GM19372 (cell line): ENCODE results near the gene UNC80.

Experiments
- ATAC-seq: cut with Tn5 transposase; IDR thresholded peaks from one replicate; pipeline ENCODE4 v1.9.1; 2021; ENCODE audit warnings: mild to moderate bottlenecking, low read depth, moderate library complexity; ENCODE audit not compliant: unreplicated experiment

The UNC80 gene

DNA sequence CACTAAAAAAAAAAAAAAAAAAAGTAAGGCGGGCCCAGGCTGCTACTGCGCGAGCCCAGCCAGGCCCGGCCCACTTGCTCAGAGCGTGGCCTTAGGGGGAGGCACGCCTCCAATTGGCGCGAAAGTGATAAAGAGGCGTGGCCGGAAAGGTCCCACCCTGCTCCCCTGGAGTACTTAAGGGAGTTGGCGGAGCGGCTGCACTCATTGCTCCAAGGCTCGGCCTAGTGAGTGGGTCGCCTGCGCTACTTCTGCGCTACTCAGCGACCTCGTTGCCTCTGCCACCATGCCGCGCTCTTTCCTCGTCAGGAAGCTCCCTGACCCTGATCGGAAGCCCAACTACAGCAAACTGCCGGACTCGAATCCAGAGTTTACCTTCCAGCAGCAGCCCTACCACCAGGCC lies 36.9 kb downstream of the UNC80 start:
- no peak for ATAC-seq

DNA sequence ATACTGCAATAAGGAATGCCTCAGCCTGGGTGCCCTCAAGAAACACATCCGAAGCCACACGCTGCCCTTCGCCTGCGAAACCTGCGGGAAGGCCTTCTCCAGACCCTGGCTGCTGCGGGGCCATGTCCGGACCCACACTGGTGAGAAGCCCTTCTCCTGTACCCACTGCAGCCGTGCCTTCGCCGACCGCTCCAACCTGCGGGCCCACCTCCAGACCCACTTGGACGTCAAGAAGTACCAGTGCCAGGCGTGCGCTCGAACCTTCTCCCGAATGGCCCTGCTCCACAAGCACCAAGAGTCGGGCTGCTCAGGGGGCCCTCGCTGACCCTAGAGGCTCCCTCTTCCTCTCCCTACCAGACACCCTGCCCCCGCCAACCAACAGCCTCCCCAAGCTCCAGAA lies 37.6 kb downstream of the UNC80 start:
- ATAC-seq, result no peak

DNA sequence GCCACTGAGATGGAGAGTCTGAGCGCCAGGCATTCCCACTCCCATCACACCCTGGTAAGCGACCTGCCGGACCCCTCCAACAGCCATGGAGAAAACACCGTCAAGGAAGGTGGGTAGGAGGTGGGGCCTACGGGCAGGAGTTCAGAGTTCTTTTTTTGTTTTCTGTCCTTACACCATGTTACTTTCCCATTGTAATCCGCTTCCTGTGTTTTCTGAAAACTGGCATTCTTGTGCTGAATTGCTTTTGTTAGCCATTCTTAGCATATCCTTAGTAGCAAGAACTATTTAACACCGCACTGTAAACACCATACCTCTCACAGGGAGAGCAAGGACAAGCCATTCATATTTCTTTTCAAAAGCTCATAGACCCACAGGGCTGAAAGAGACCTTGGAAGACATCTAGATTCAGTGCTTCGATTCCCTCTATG lies 46.2 kb downstream of the UNC80 start:
- ATAC-seq, result no peak

DNA sequence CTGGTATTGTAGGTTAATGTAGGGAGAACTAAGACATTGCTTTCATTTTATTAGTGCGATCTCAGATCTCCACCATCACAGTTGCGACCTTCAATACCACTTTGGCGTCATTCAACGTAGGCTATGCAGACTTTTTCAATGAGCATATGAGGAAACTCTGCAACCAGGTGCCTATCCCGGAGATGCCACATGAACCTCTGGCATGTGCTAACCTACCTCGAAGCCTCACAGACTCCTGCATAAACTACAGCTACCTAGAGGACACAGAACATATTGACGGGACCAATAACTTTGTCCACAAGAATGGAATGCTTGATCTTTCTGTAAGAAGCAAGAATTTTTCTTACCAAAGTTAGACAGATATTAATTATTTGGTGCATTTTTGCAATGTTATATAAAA lies 47.3 kb downstream of the UNC80 start:
- no peak for ATAC-seq

DNA sequence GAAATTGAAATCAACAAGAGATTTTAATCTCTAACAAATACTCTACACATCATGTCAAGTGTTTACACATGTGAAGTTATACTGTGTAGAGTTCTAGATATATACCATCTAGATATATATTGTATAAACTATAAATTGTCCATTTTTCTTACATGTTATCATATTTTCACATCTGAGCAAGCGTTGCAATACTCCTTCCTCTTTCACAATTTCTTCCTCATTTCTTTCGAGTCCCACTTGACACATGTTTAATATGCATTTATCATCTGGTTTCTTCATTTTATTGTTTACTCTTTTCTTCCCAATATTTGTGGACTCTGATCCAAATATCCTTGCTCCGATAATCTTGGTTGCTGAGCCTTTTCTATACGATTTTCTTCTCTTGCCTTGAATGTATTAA lies 50.2 kb downstream of the UNC80 start:
- no peak for ATAC-seq

DNA sequence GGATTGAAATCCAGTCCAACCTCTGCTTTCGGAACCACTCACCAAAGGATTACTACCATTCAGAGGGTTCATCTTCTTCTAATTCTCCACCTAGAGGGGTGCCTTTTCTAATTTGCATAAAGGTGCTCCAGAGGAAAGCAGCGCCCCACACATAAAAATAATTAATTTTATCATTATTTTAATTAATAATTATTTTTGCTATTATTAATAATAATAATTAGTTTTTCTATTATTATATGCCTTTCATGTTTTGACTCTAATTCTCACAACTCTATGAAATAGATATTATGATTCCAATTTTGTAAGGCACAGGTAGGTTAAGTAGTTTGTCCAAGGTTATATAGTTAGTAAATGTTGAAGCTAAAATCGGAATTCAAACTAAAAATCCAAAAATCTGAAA lies 51.9 kb downstream of the UNC80 start:
- ATAC-seq, result no peak

DNA sequence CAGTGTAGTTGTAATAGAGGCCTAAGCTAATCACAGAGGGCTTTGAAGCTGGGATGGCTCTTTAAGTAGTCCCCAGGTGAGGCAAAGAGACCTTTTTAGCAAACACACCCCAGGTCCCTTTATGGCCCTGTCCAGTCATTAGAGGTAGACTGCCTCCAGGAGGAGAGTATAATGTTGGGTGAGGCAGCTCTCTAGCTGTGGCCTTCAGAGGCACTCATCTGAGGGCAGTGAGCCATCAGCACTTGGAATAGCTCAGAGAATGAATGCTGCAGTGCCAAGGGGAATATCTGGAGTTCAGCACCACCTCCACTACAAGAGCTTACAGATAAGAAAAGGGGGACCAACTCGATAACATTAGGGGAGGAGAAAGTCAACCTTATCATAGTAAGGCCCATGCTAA lies 52.8 kb downstream of the UNC80 start:
- ATAC-seq, result no peak

DNA sequence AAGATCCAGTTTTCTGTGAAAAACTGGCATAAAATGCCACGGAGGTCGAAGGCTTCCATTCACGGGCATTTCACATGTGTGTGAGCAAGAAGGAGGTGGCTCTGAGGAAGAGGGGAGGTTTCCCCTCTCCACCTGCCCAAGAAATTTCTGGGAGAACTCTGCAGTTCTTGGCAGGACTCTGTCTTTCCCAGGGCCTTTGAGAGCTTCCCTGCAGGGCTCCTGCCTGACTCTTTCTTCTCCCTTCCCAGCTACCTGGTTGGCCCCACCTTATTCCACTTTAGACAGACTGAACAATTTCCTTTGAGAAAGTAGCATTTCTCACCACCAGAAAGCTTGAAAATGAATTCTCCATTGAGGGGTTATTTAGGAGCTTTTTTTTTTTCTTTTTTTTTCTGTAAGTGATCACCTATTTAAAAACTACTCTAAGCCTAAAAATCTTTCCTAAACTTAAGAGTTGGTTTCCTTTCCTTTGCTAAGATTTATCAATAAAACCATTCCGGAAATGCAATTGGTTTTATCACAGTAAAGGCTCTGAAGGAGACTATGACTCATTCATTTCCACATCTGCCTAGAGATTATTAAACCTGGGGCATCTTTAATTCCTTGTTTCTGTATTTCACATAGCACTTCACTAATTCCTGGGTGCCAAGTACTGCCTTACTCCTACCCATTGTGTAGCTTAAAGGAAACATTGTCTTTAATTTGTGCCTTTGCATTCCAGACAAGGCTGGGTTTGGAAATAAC lies 59.3 kb downstream of the UNC80 start:
- ATAC-seq, result no peak

DNA sequence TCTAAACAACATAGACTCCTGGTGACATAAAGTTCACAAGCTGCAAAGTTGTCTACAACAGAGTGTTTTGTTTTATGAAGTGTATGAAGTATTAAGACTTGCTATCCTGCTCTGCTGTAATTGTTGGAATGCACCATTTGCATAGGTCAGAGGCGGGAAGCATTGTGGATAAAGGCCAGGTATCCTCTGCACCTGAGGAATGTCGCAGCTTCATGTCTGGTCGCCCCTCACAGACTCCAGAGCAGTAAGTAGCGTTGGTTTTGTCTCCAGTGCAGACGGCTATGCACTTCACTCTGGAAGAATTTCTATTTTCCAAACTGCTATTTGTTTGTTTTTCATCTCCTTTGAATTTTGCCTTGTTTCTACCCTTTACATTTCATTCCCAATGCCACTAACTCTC lies 63.1 kb downstream of the UNC80 start:
- no peak for ATAC-seq

DNA sequence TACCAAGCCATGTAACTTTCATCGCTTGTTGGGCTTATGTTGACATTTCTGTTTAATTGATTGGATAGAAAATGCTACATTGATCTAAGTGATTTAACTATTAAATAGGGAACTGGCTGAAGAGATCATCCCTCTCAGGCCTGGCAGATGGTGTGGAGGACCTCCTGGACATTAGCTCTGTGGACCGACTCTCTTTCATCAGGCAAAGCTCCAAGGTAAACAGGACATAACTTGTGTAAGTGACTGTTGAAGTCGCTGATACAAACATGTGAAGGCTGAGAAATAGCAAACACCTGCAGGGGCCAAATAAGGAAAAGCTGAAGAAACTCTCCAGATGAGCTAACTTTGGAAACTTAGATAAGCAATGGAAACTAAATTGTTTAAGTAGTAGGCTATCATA lies 68.8 kb downstream of the UNC80 start:
- ATAC-seq, result no peak

DNA sequence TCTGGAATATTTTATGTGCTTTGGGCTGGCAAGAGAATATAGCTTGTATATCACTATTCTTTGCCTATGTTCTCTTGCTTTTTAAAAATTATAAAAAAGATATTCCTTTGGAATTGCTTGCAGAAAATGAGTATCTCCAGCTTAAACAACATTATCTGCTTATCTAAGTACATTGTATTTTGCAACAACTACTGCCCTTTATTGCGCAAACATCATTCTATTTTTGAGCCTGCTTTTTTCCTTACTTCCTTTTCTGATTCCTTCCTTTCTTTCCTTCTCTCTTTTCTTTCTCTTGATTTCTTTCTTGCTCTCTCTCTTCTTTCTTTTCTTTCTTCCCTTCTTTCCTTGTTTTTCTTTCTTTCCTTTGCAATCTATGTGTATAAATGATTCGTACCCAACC lies 74.0 kb downstream of the UNC80 start:
- no peak for ATAC-seq

DNA sequence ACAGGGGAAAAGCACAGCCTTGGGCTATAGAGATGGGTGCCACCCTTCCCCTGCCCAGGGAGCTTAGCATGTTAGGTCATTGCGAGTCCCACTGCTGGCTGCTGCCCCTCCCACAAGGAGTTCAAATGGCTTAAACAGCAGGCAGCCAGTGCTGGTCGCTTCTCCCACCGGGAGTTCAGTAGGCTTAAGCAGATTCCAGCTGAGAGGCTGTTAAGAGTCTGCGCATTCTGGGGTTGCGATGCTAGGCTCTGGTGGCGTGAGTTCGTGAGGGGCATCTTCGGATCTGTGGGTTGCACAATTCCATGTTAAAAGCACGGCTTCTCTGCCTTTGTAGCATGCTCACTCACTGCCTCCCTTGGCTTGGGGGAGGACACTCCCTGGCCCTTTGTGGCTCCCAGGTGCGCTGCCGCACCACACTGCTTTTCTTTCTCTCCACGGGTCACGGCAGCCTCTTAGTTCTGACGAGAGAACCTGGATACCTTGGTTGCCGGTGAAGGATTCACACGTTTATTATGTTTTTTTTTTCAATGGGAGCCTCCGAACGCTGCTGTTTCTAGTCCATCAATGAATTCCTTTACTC lies 93.2 kb downstream of the UNC80 start:
- no peak for ATAC-seq

DNA sequence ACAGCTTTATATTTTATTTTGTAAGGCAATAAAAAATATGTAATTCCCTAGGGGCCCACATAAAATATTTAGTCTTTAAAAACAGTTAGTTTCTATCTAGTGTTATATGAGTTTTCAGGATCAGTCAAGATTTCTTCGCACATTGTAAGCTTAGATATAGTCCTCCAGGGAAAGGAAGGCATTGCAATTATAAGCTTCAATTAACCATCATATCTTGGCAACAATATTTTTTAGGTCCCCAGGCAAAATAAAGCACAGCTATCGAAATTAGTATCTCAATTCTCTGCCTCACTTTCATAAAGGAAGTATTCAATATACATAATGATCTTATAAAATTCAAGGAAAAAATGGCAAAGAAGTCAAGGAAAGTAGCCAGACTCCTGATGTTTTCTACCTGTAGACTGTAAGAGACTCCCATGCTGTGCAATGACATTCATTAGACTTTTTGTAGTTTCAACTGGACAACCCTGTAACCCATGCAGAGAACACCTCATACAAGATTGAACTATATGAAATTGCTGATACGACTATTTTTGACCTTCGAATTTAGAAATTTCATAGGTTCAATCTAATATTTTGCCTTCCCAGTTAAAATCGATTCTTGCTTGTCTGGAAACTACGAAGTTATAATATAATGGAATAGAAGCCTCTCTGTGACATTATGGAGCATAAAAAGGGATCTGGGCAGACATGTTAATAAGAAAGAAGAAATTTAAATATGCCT lies 96.8 kb downstream of the UNC80 start:
- no peak for ATAC-seq

DNA sequence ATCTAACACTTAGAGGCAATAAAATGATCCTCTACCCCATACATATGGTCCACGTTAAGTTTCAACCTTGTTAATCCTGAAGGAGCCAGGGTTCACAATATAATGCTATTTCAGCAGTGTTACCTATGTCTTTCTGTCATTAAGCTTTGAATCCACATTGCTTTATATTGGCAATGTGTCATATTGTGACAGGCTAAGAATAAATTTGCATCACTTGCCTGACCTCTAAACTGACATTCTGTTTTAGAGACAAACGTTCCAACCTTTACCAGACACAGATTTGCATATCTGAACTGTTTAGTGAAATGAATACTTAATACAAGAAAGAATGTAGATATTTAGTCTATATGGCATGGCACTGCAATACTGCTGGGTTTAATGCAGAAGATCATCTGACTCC lies 98.4 kb downstream of the UNC80 start:
- ATAC-seq, result no peak

DNA sequence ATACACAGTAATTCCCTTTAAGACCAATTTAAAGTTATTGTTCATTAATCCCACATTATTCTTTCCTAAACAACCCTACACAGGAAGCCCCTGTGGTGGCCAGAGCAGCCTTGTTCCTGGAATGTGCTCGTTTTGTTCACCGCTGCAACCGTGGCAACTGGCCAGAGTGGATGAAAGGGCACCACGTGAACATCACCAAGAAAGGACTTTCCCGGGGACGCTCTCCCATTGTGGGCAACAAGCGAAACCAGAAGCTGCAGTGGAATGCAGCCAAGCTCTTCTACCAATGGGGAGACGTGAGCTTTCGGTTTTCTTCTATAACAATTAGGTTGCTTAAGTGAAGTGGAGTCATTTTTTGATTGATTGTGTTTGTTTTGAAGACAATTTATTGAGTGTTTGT lies 101.0 kb downstream of the UNC80 start:
- ATAC-seq, result no peak

DNA sequence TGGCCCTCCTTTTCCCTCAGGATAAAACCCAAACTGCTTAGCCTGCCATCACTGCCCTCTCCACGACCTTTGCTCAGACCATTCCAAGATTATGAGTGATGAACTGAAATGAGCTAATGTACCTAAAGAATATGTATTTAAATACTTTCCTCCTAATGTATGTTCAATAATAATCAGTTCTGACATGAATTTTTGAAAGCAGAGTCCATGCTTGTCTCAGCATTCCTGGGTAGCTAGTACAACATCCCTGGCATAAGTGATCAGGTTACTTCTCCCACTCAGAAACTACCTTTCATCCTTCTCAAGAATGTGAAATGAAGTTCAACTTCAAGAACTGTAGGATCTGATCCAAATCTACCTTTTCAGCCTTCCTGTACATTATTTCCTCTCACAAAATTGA lies 103.6 kb downstream of the UNC80 start:
- ATAC-seq, result no peak

DNA sequence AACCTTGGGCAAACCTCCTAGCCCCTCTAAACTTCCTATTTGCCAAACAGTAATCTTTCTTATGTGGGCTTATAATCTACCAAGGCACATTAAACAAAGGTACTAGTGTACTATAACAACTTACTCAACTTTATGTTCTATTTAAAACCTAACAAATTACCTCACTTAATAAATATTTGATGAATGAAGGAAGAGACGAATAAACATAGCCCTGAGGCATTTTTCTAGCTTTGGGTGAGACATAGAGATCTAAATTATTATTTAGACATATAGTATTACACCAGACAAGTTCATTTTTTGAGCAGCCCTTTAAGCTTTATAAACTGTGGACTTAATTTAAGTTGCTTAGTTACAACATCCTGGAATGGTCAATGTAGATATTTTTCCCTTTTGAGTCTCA lies 104.6 kb downstream of the UNC80 start:
- ATAC-seq, result no peak

DNA sequence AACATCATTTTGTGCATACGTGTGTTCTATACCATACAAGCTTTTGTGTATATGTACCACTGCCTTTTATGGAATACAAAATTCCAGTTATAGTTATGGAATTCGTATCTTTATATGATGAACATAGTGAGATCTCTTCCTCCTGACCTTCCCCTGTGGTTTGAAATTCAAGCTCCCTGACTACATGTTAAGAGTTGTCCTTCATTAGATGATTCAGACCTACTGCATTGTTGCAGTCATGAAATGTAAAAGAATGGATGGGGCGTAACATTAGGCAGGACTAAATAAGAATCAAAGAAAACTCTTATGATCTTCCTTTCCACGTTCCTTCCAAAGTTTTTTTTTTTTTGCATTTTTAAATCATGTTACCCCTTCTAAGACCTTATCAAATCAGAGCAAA lies 107.1 kb downstream of the UNC80 start:
- ATAC-seq, result no peak

DNA sequence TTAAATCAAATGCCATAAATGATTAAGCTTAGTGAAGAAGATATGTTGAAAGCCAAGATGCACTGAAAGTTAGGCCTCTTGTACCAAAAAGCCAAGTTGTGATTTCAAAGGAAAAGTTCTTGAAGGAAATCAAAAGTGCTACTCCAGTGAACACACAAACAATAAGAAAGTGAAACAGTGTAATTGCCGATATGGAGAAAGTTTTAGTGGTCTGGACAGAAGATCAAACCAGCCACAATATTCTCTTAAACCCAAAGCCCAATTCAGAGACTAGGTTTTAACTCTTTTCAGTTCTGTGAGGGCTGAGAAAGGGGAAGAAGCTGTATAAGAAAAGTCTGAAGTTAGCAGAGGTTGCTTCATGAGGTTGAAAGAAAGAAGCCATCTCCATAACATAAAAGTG lies 129.0 kb downstream of the UNC80 start:
- ATAC-seq, result no peak

DNA sequence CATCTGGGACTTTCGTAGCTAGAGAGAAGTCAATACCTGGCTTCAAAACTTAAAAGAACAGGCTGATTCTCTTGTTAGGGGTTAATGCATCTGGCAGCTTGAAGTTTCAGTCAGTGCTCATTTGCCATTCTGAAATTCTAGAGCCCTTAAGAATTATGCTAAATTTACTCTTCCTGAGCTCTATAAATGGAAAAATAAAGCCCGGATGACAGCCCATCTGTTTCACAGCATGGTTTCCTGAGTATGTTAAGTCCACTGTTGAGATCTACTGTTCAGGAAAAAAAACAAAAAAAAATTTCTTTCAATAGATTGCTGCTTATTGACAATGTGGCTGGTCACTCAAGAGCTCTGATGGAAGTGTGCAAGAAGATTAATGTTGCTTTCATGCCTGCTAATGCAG lies 129.5 kb downstream of the UNC80 start:
- ATAC-seq, result no peak

DNA sequence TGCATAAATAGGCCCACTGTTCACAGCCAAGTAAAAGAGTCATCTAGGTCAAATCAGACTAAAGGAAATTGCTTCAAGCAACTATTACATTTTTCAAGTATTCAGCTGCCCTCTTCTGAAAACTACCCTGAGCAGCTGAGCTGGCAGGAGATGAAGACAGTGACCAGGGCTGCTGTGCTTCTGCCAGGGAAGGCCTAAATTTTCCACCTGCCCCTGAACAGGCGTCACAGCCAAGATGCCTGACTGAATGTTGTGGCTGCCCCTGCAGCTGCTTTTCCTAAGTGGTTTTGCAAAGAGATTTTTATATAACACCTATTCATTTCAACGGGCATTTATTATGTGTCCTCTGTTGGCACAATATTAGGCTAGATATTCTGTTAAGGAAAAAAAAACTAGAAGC lies 134.1 kb downstream of the UNC80 start:
- no peak for ATAC-seq

DNA sequence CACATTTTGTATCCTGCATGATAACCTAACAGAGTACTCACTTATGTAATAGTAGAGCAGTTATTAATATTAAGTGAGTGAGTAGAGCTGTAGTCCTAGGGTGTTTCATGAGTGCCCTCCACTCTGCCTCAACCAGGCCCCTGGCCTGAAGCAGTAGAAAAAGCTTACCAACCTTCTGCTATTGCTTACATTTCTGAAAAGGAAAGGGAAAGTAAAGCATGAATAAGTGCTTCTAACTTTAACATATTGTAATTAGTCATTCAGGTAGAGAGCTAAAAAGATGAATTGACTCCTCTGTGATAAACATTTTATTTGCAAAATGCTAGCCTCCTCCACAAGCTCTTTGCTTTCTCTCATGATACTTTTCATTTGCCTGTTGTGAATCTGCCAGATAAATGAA lies 136.1 kb downstream of the UNC80 start:
- ATAC-seq, result no peak
